HL-60 (cell line): ENCODE data around the gene PTCRA.
"Not testable (repeated sequence)": the region's sequence is repeated elsewhere in the genome, so short reads cannot be mapped to it uniquely, and the experiment has no call there.

Experiments used
- CTCF ChIP-seq: IDR thresholded peaks from one replicate; pipeline ENCODE4 v1.5.1; 2011; ENCODE audit warnings: low read length, control low read depth, inconsistent platforms; ENCODE audit not compliant: insufficient read depth
- POLR2AphosphoS5 ChIP-seq: IDR thresholded peaks from 2 replicates; pipeline ENCODE4 v1.6.1; 2012; ENCODE audit warnings: low read depth
- REST ChIP-seq: IDR thresholded peaks from 2 replicates; pipeline ENCODE4 v1.6.1; 2012; ENCODE audit warnings: low read depth; ENCODE audit not compliant: insufficient replicate concordance
- SPI1 ChIP-seq: IDR thresholded peaks from 2 replicates; pipeline ENCODE4 v1.6.1; 2012; ENCODE audit warnings: low read depth, mild to moderate bottlenecking, borderline replicate concordance

- not testable (repeated sequence) for TF ChIP-seq CTCF, POLR2AphosphoS5, REST, SPI1
Observed at GRCh38 chr6:42888201-42888600, 27.7 kb upstream of the PTCRA start.
